GM12878 (cell line): Measurements from ENCODE around the gene SARM1. TPM values are rescaled to one million over a fixed set of nuclear protein-coding genes. Genes with fewer than 3 reads are reported as not detected.
A peak's percentile ranks its signal among the peaks of the same experiment; 100 is the strongest.

Experiments used
- ASH2L ChIP-seq: fragments of 300-600, 200-600 bp; sonication (generic); IDR thresholded peaks from 2 replicates; pipeline ENCODE4 v1.6.1; 2017; ENCODE audit warnings: low read depth, mild to moderate bottlenecking, borderline replicate concordance
- BACH1 ChIP-seq: fragments of 450-650 bp; IDR thresholded peaks from 2 replicates; pipeline ENCODE4 v1.6.1; 2017; ENCODE audit warnings: mild to moderate bottlenecking, borderline replicate concordance
- CBFB ChIP-seq: IDR thresholded peaks from 2 replicates; pipeline ENCODE4 v1.6.1; 2016; ENCODE audit warnings: antibody characterized with exemption, low read depth
- E2F4 ChIP-seq: IDR thresholded peaks from 2 replicates; pipeline ENCODE4 v1.6.1; 2012; ENCODE audit warnings: low read depth, low read length, improper control_type of control experiment
- HCFC1 ChIP-seq: fragments of 150-350 bp; IDR thresholded peaks from 2 replicates; pipeline ENCODE4 v1.6.1; 2014; ENCODE audit warnings: low read length
- IRF3 ChIP-seq: fragments of 450-650 bp; IDR thresholded peaks from 2 replicates; pipeline ENCODE4 v1.6.1; 2014; ENCODE audit warnings: mild to moderate bottlenecking
- MAX ChIP-seq: IDR thresholded peaks from 2 replicates; pipeline ENCODE4 v1.6.1; 2012; ENCODE audit warnings: low read depth, low read length, improper control_type of control experiment
- MEF2A ChIP-seq: IDR thresholded peaks from 2 replicates; pipeline ENCODE4 v1.6.1; 2011; ENCODE audit warnings: low read depth, mild to moderate bottlenecking, low read length, moderate library complexity; ENCODE audit not compliant: insufficient read depth
- MLLT1 ChIP-seq: fragments of 450-650 bp; IDR thresholded peaks from 2 replicates; pipeline ENCODE4 v1.6.1; 2016; ENCODE audit warnings: mild to moderate bottlenecking
- NKRF ChIP-seq: fragments of 450-650 bp; conservative IDR thresholded peaks from 2 replicates; pipeline ENCODE4 v1.6.1; 2017; ENCODE audit warnings: mild to moderate bottlenecking, moderate library complexity
- NR2C2 ChIP-seq: IDR thresholded peaks from 2 replicates; pipeline ENCODE4 v1.6.1; 2011; ENCODE audit warnings: borderline replicate concordance, low read depth; ENCODE audit not compliant: control insufficient read depth, insufficient read length
- NR2F1 ChIP-seq: fragments of 450-650 bp; conservative IDR thresholded peaks from 2 replicates; pipeline ENCODE4 v1.6.1; 2017; ENCODE audit warnings: mild to moderate bottlenecking
- POU2F2 ChIP-seq: IDR thresholded peaks from 3 replicates; pipeline ENCODE4 v1.6.1; 2011; ENCODE audit warnings: low read depth, mild to moderate bottlenecking, low read length, borderline replicate concordance
- SMAD1 ChIP-seq: fragments of 450-650 bp; IDR thresholded peaks from 2 replicates; pipeline ENCODE4 v1.6.1; 2018; ENCODE audit warnings: mild to moderate bottlenecking, low read depth; ENCODE audit not compliant: partially characterized antibody
- SREBF2 ChIP-seq: IDR thresholded peaks from 2 replicates; pipeline ENCODE4 v1.6.1; 2012; ENCODE audit warnings: mild to moderate bottlenecking, low read length
- STAT3 ChIP-seq: IDR thresholded peaks from 2 replicates; pipeline ENCODE4 v1.6.1; 2011; ENCODE audit warnings: low read depth, low read length, improper control_type of control experiment
- TCF12 ChIP-seq: IDR thresholded peaks from 2 replicates; pipeline ENCODE4 v1.6.1; 2011; ENCODE audit warnings: low read depth, mild to moderate bottlenecking, low read length
- TCF3 ChIP-seq: IDR thresholded peaks from 2 replicates; pipeline ENCODE4 v1.6.1; 2012; ENCODE audit warnings: low read depth, mild to moderate bottlenecking, low read length, borderline replicate concordance; ENCODE audit not compliant: insufficient read depth
- ZNF592 ChIP-seq: fragments of 450-650 bp; IDR thresholded peaks from 2 replicates; pipeline ENCODE4 v1.6.1; 2017; ENCODE audit warnings: mild to moderate bottlenecking, moderate library complexity
- polyA plus RNA-seq, 11 experiments: library from polyadenylated mRNA; depleted of rRNA in 4 of 11; unstranded in 6 of 11; stranded (reverse) in 5 of 11; fragments of >200 nt; fragmentation: Nextera tagmentation in 4 of 11; fragmentation: Illumina TruSeq in 1 of 11; extraction: Ambion mirVana in 4 of 11; extraction: Trizol in 1 of 11; gene quantifications; 1 replicate in 1 of 11; 2 replicates in 10 of 11; pipeline versions ENCODE4 v1.2.1 to v1.2.3, GENCODE V29; 2011 to 2016; ENCODE audit warnings: inconsistent platforms in 2 of 11, missing spikeins in 2 of 11, low read depth in 1 of 11
- total RNA-seq, 4 experiments: library from RNA; depleted of rRNA in 3 of 4; stranded (reverse); fragments of >200 nt in 3 of 4; fragmentation: Illumina TruSeq in 1 of 4; extraction: Trizol in 1 of 4; gene quantifications; 2 replicates each; pipeline versions ENCODE4 v1.2.1 to v1.2.3, GENCODE V29; 2013 to 2021

The SARM1 gene
- total and polyA plus RNA-seq, 10 of the 15 experiments (the other 5 are each of a cell fraction or from before 2014, with no cell fraction given): 0.56 to 25.3 (median 11.9) TPM

GRCh38 chr17:28335201-28335958, 36.1 kb upstream of the SARM1 start, which contains the start of the genes IFT20 and TNFAIP1 (continued):
- no peak for TF ChIP-seq ZNF592
- no peak; the same call in 1 of the 2 replicates for TF ChIP-seq BACH1
- TF ChIP-seq TCF3: no peak
- no peak for TF ChIP-seq SMAD1
- TF ChIP-seq MLLT1: 0 out of 2 replicates have a peak, but pooled peaks have one; percentile 48
- peak; percentile 40; the same call in 2 of the 3 replicates for TF ChIP-seq POU2F2
- TF ChIP-seq STAT3: no peak
- no peak for TF ChIP-seq ASH2L
- peak; percentile 94 for TF ChIP-seq NKRF
- peak; percentile 94 for TF ChIP-seq NR2C2
- TF ChIP-seq HCFC1: peak; percentile 99
- no peak for TF ChIP-seq MEF2A
- peak; percentile 65; the same call in 1 of the 2 replicates for TF ChIP-seq E2F4
- peak; percentile 44; the same call in 1 of the 2 replicates for TF ChIP-seq MAX
- TF ChIP-seq NR2F1: no peak
- peak; percentile 6; the same call in 1 of the 2 replicates for TF ChIP-seq IRF3
- 0 out of 2 replicates have a peak, but pooled peaks have one; percentile 53 for TF ChIP-seq TCF12
- peak; percentile 42; the same call in 1 of the 2 replicates for TF ChIP-seq SREBF2
- TF ChIP-seq CBFB: no peak
